ENCODE results near the gene TMEM132A. TPM values are rescaled to one million over a fixed set of nuclear protein-coding genes. Genes with fewer than 3 reads are reported as not detected.

Gene TMEM132A
- total RNA-seq, 6 experiments from 2014 or later = 0.76 to 4.2 (median 1.7) TPM

DNA sequence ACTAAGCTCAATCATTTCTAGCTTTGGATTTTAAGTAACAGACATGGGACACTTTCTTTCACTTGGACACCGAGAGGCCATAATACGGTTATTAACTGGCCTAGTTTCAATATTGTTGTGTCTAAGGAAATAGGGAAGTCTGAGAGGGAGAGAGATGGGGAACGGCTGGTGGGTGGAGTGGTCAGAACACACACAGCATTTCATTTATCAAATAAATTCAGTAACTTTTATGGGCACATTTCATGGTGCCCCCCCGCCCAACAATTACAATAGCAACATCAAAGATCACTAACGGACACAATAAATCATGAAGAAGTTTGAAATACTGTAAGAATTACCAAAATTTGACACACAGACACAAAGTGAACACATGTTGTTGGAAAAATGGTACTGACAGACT lies 28.6 kb upstream of the TMEM132A start:
- intact Hi-C loops (cut with DNase I) = no loop called here
- no peak for DNase-seq
- Histone ChIP-seq H3K4me1 (peaks cover 0 to 6% (median 0%) of the 10 kb centered on the region in 4 donors), H3K36me3 (peaks cover 9 to 77% (median 39%) of the 10 kb centered on the region in 4 donors), H3K27me3 (no peaks in the 10 kb centered on the region), H3K27ac (no peak overlapping the region), H3K4me3 (no peak overlapping the region), H3K9me3 (no peaks in the 10 kb centered on the region)
- ATAC-seq = no peak
- TF ChIP-seq CTCF (IDR thresholded peaks at IDR 0.05) (no peak), POLR2A (IDR thresholded peaks at IDR 0.05) (no peak)
- 88% methylated on average over 5 of the region's 5 CpGs for WGBS (ENCODE audit: insufficient coverage, low coverage, low lambda C conversion rate, missing lambda C conversion rate)

DNA sequence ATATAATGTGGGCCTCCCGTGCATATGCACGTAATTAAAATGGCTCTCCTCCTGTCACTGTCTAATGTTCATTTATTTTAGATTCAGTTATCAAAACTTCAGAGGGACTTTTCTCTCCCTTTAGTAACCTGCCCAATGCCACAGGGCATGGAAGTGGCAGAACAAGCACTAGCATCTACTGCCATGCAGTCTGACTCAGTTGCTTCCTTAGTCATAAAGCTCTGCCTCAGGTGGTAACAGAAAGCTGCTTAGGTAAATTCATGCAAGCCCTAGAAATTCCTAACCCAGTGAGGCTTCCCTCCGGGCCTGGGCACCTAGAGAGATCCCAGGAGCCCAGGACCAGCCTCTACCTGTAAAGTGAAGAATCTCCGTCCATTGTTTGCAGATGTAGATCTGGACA lies 26.8 kb upstream of the TMEM132A start:
- intact Hi-C loops (cut with DNase I) = no loop called here
- no peak for TF ChIP-seq POLR2A (IDR thresholded peaks at IDR 0.05)
- TF ChIP-seq CTCF (IDR thresholded peaks at IDR 0.05) = no peak
- Histone ChIP-seq H3K27ac (no peak overlapping the region), H3K9me3 (no peaks in the 10 kb centered on the region), H3K36me3 (peaks cover 9 to 93% (median 47%) of the 10 kb centered on the region in 4 donors), H3K4me3 (no peak overlapping the region), H3K27me3 (no peaks in the 10 kb centered on the region), H3K4me1 (peaks cover 0 to 6% (median 0%) of the 10 kb centered on the region in 4 donors)
- no peak for DNase-seq
- 92% methylated on average over 3 of the region's 4 CpGs for whole genome bisulfite sequencing (ENCODE audit: insufficient coverage, low coverage, low lambda C conversion rate, missing lambda C conversion rate)
- no peak for ATAC-seq

GRCh38 chr11:60899046-60899936 lies 25.0 kb upstream of the TMEM132A start:
- intact Hi-C loops (cut with DNase I) = no loop called here

GRCh38 chr11:60899977-60900376 lies 24.3 kb upstream of the TMEM132A start:
- DNase-seq (no peak), ATAC-seq (peak in 3 of 4 donors; percentile 22 to 74 (median 44))
- peaks cover 9 to 86% (median 44%) of the 10 kb centered on the region in 4 donors for H3K36me3 ChIP-seq
- intact Hi-C loops (cut with DNase I) = loop anchor here in 1 of 2 donors (5.0 kb wide), 1 partner anchor 53 kb away; no protein-coding TSS in a partner anchor
- no peak overlapping the region for H3K4me3 ChIP-seq
- H3K27me3 ChIP-seq = no peaks in the 10 kb centered on the region
- H3K9me3 ChIP-seq = no peaks in the 10 kb centered on the region
- no peak for TF ChIP-seq CTCF (IDR thresholded peaks at IDR 0.05)
- TF ChIP-seq POLR2A (IDR thresholded peaks at IDR 0.05) = no peak
- H3K27ac ChIP-seq = peak overlapping the region in 1 of 3 donors; percentile 1
- WGBS (ENCODE audit: insufficient coverage, low coverage, low lambda C conversion rate, missing lambda C conversion rate) = 41% methylated on average over 4 of the region's 4 CpGs
- H3K4me1 ChIP-seq = peaks cover 0 to 10% (median 4%) of the 10 kb centered on the region in 4 donors

More at GRCh38 chr11:60899046-60899936, 25.0 kb upstream of the TMEM132A start:
- H3K27me3 ChIP-seq = no peaks in the 10 kb centered on the region
- peaks cover 9 to 93% (median 48%) of the 10 kb centered on the region in 4 donors for H3K36me3 ChIP-seq
- no peaks in the 10 kb centered on the region for H3K9me3 ChIP-seq
- no peak for TF ChIP-seq POLR2A (IDR thresholded peaks at IDR 0.05)
- peak; percentile 88 to 95 (median 92) for TF ChIP-seq CTCF (IDR thresholded peaks at IDR 0.05)
- DNase-seq (no peak), ATAC-seq (peak; percentile 75 to 89 (median 82))
- H3K4me1 ChIP-seq = peaks cover 0 to 6% (median 0%) of the 10 kb centered on the region in 4 donors
- 44% methylated on average over 11 of the region's 12 CpGs for WGBS (ENCODE audit: insufficient coverage, low coverage, low lambda C conversion rate, missing lambda C conversion rate)
- H3K4me3 ChIP-seq = no peak overlapping the region
- peak overlapping the region in 1 of 3 donors; percentile 1 for H3K27ac ChIP-seq
